A549 (cell line): ENCODE data around the gene SNX15. TPM values are rescaled to one million over a fixed set of nuclear protein-coding genes. Genes with fewer than 3 reads are reported as not detected.

ENCODE experiments used
- ATAC-seq, 2 experiments: fragments of 200-7000 bp in 1 of 2; fragments of >200 bp in 1 of 2; cut with Nextera tagmentation in 1 of 2; cut with Tn5 transposase in 1 of 2; 3 replicates each; pipeline versions ENCODE4 v1.8.0 to v1.9.1; 2018 to 2020; ENCODE audit warnings: mild to moderate bottlenecking in 1 of 2, moderate library complexity in 1 of 2
- CTCF ChIA-PET: fragments of 300-600 bp; sonication (Branson Sonifier 250); formaldehyde crosslinking; extraction: SDS; loops from one replicate; lab custom pipeline; 2021; ENCODE audit warnings: antibody characterized with exemption, inconsistent platforms; lab: Yijun Ruan, JAX
- POLR2A ChIA-PET: fragments of 350-600 bp; formaldehyde crosslinking; extraction: SDS; loops from one replicate; lab custom pipeline; 2021; ENCODE audit warnings: antibody characterized with exemption, inconsistent platforms; lab: Yijun Ruan, JAX
- DNase-seq, 2 experiments: peaks; one replicate each; pipeline versions ENCODE4 v3.0.0 to v3.0.0-alpha.2; 2011 to 2016; ENCODE audit warnings: low read depth in 1 of 2, low spot score in 1 of 2
- FAIRE-seq: peaks from 2 replicates; lab custom pipeline; 2011; peaks lifted over from hg19 to GRCh38; lab: Jason Lieb, UNC
- H3K27ac ChIP-seq, 2 experiments: fragments of >200 bp; sonication (Bioruptor Twin); formaldehyde crosslinking; 3 replicates each; pipeline ENCODE4 v1.5.1; 2016 to 2017
- H3K4me1 ChIP-seq: fragments of >200 bp; sonication (Bioruptor Twin); formaldehyde crosslinking; 3 replicates; pipeline ENCODE4 v1.6.1; 2016
- H3K4me2 ChIP-seq: fragments of >200 bp; sonication (Bioruptor Twin); formaldehyde crosslinking; 3 replicates; pipeline ENCODE4 v1.6.1; 2016
- H3K4me3 ChIP-seq: fragments of >200 bp; sonication (Bioruptor Twin); formaldehyde crosslinking; 3 replicates; pipeline ENCODE4 v1.5.1; 2016
- H3K9me3 ChIP-seq: fragments of >200 bp; sonication (Bioruptor Twin); formaldehyde crosslinking; 3 replicates; pipeline ENCODE4 v1.6.1; 2016
- BHLHE40 ChIP-seq: IDR thresholded peaks from 2 replicates; pipeline ENCODE4 v1.6.1; 2012; ENCODE audit warnings: low read depth, low read length, inconsistent platforms
- CBX8 ChIP-seq: fragments of 200-600 bp; sonication (generic); IDR thresholded peaks from 2 replicates; pipeline ENCODE4 v1.6.1; 2016
- CHD2 ChIP-seq: fragments of 150-350 bp; IDR thresholded peaks from 2 replicates; pipeline ENCODE4 v1.6.1; 2014; ENCODE audit warnings: low read length; ENCODE audit not compliant: partially characterized antibody
- E2F6 ChIP-seq: IDR thresholded peaks from 2 replicates; pipeline ENCODE4 v1.6.1; 2012; ENCODE audit warnings: low read depth, borderline replicate concordance
- FOSL2 ChIP-seq, 2 experiments: fragments of 450-650 bp in 1 of 2; fragments of >200 bp in 1 of 2; sonication (Bioruptor Twin) in 1 of 2; formaldehyde crosslinking; IDR thresholded peaks; 2 replicates each; pipeline versions ENCODE4 v1.5.0 to v1.6.1; 2016 to 2020; ENCODE audit warnings: mild to moderate bottlenecking in 1 of 2, moderate library complexity in 1 of 2
- FOXS1 ChIP-seq: fragments of 250-450 bp; sonication (Bioruptor Pico); IDR thresholded peaks from 2 replicates; pipeline ENCODE4 v1.5.0; 2020; ENCODE audit warnings: mild to moderate bottlenecking, moderate library complexity
- GATA3 ChIP-seq: IDR thresholded peaks from 2 replicates; pipeline ENCODE4 v1.6.1; 2012; ENCODE audit warnings: borderline replicate concordance
- HEYL ChIP-seq: fragments of 250-450 bp; sonication (Bioruptor Pico); IDR thresholded peaks from 2 replicates; pipeline ENCODE4 v1.8.0; 2021; ENCODE audit warnings: mild to moderate bottlenecking, moderate library complexity
- HMGXB4 ChIP-seq: fragments of 250-450 bp; sonication (Bioruptor Pico); IDR thresholded peaks from 2 replicates; pipeline ENCODE4 v1.5.0; 2021; ENCODE audit warnings: mild to moderate bottlenecking, moderate library complexity, borderline replicate concordance
- HOXB13 ChIP-seq: fragments of 250-450 bp; sonication (Bioruptor Pico); IDR thresholded peaks from 2 replicates; pipeline ENCODE4 v1.5.0; 2020; ENCODE audit warnings: low read depth, mild to moderate bottlenecking, moderate library complexity
- HOXB5 ChIP-seq: fragments of 250-450 bp; sonication (Bioruptor Pico); IDR thresholded peaks from 2 replicates; pipeline ENCODE4 v1.5.0; 2020; ENCODE audit warnings: mild to moderate bottlenecking, moderate library complexity
- JUN ChIP-seq, 2 experiments: fragments of >200 bp; sonication (Bioruptor Twin); formaldehyde crosslinking; IDR thresholded peaks; 2 replicates in 1 of 2; 3 replicates in 1 of 2; pipeline ENCODE4 v1.6.1; 2016 to 2017
- JUNB ChIP-seq: fragments of >200 bp; sonication (Bioruptor Twin); formaldehyde crosslinking; IDR thresholded peaks from 2 replicates; pipeline ENCODE4 v1.6.1; 2016
- KDM5A ChIP-seq: fragments of 200-600 bp; sonication (generic); IDR thresholded peaks from 2 replicates; pipeline ENCODE4 v1.6.1; 2016; ENCODE audit warnings: antibody characterized with exemption, mild to moderate bottlenecking
- PHF8 ChIP-seq: fragments of 200-600 bp; sonication (generic); IDR thresholded peaks from 2 replicates; pipeline ENCODE4 v1.6.1; 2016; ENCODE audit warnings: low read depth, mild to moderate bottlenecking, antibody characterized with exemption, moderate library complexity, borderline replicate concordance
- RCOR1 ChIP-seq: fragments of 150-350 bp; IDR thresholded peaks from 2 replicates; pipeline ENCODE4 v1.6.1; 2014; ENCODE audit warnings: antibody characterized with exemption, low read length, low read depth
- RFX5 ChIP-seq: fragments of 450-650 bp; IDR thresholded peaks from 2 replicates; pipeline ENCODE4 v1.7.1; 2014; ENCODE audit warnings: antibody characterized with exemption, mild to moderate bottlenecking, moderate library complexity
- SMC3 ChIP-seq: fragments of >200 bp; sonication (Bioruptor Twin); formaldehyde crosslinking; IDR thresholded peaks from 3 replicates; pipeline ENCODE4 v1.6.1; 2018; ENCODE audit warnings: inconsistent platforms
- TFCP2L1 ChIP-seq: fragments of 250-450 bp; sonication (Bioruptor Pico); IDR thresholded peaks from 2 replicates; pipeline ENCODE4 v1.5.0; 2021; ENCODE audit warnings: mild to moderate bottlenecking
- ZNF302 ChIP-seq: fragments of 250-450 bp; sonication (Bioruptor Pico); IDR thresholded peaks from 2 replicates; pipeline ENCODE4 v1.9.0; 2021; ENCODE audit warnings: inconsistent platforms, mild to moderate bottlenecking, moderate library complexity
- WGBS: methylation state at CpG from one replicate; pipeline ENCODE4 v1.1.6; 2017; ENCODE audit errors: missing lambda C conversion rate; 5-methylcytosine and 5-hydroxymethylcytosine counted together
- polyA plus RNA-seq, 4 experiments: library from polyadenylated mRNA; depleted of rRNA in 3 of 4; stranded (reverse); fragments of >200 nt; fragmentation: RNase III in 1 of 4; extraction: RNeasy Plus Mini Kit Qiagen cat#74134 plus additional on column Dnase treatment in 1 of 4; gene quantifications; 2 replicates in 3 of 4; 3 replicates in 1 of 4; pipeline ENCODE4 v1.2.3, GENCODE V29; 2011 to 2017
- TF ChIP-seq, protein P1 (sequence below): fragments of 250-450 bp; sonication (Bioruptor Pico); IDR thresholded peaks from 2 replicates; pipeline ENCODE4 v1.5.0; 2020; ENCODE audit warnings: low read depth, mild to moderate bottlenecking, moderate library complexity

Gene SNX15
- polyA plus RNA-seq, 2 of the 4 experiments (the other 2 are of a cell fraction): 13.4 to 17.0 TPM

- TF ChIP-seq FOSL2 (IDR thresholded peaks at IDR 0.05): no peak
- TF ChIP-seq FOSL2 (CRISPR knock-in tag; IDR thresholded peaks at IDR 0.05): no peak
- TF ChIP-seq FOXS1: no peak
- TF ChIP-seq CBX8: no peak
These were observed 56.8 kb downstream of the SNX15 start, which contains the start of the genes CDCA5 and ZFPL1 (continued) for GRCh38 chr11:65083834-65084597.

GRCh38 chr11:65084598-65085375 is 57.5 kb downstream of the SNX15 start:
- ATAC-seq: peak; percentile 35; a peak in 5 of 6 replicates
- FAIRE-seq: no peak
- H3K4me3 ChIP-seq: peak overlapping the region; percentile 82
- CTCF ChIA-PET: interaction anchor here (0.7 to 2.4 kb wide), 6 partner anchors 10 to 72 kb away, joined by 3 to 9 read pairs (median 6); partner anchors contain the start of genes ARL2, VPS51 and ZNHIT2
- H3K4me1 ChIP-seq: peaks cover 26% of the 10 kb centered on the region
- TF ChIP-seq JUNB (no peak), BHLHE40 (no peak), PHF8 (no peak), CHD2 (no peak), E2F6 (no peak), HOXB13 (CRISPR knock-in tag) (no peak), HOXB5 (CRISPR knock-in tag) (no peak), RCOR1 (no peak), HMGXB4 (CRISPR knock-in tag) (no peak), CBX8 (no peak), GATA3 (no peak), KDM5A (no peak), TFCP2L1 (no peak), ZNF302 (CRISPR knock-in tag) (no peak), SMC3 (no peak), RFX5 (no peak), JUN (IDR thresholded peaks at IDR 0.05) (no peak), HEYL (CRISPR knock-in tag) (no peak)
- TF ChIP-seq, protein P1, sequence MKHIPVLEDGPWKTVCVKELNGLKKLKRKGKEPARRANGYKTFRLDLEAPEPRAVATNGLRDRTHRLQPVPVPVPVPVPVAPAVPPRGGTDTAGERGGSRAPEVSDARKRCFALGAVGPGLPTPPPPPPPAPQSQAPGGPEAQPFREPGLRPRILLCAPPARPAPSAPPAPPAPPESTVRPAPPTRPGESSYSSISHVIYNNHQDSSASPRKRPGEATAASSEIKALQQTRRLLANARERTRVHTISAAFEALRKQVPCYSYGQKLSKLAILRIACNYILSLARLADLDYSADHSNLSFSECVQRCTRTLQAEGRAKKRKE (CRISPR knock-in tag): no peak
- H3K4me2 ChIP-seq: peak overlapping the region; percentile 97
- DNase-seq: no peak
- peak overlapping the region; percentile 85 to 90 for H3K27ac ChIP-seq
- no peaks in the 10 kb centered on the region for H3K9me3 ChIP-seq
- POLR2A ChIA-PET: no interaction called here
- WGBS: 40% methylated on average over 19 of the region's 23 CpGs
